ENCODE results near the gene TINCR.

Gene TINCR

GRCh38 chr19:5594521-5594950 is 26.8 kb upstream of the TINCR start:
- no peak for TF ChIP-seq EZH2 (IDR thresholded peaks at IDR 0.05; ENCODE audit: borderline replicate concordance, low read length)
- TF ChIP-seq, protein P1, sequence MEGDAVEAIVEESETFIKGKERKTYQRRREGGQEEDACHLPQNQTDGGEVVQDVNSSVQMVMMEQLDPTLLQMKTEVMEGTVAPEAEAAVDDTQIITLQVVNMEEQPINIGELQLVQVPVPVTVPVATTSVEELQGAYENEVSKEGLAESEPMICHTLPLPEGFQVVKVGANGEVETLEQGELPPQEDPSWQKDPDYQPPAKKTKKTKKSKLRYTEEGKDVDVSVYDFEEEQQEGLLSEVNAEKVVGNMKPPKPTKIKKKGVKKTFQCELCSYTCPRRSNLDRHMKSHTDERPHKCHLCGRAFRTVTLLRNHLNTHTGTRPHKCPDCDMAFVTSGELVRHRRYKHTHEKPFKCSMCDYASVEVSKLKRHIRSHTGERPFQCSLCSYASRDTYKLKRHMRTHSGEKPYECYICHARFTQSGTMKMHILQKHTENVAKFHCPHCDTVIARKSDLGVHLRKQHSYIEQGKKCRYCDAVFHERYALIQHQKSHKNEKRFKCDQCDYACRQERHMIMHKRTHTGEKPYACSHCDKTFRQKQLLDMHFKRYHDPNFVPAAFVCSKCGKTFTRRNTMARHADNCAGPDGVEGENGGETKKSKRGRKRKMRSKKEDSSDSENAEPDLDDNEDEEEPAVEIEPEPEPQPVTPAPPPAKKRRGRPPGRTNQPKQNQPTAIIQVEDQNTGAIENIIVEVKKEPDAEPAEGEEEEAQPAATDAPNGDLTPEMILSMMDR (IDR thresholded peaks at IDR 0.05; ENCODE audit: low read length) = no peak
- Histone ChIP-seq H3K9me3 (ENCODE audit: low read length) (no peaks in the 10 kb centered on the region), H3K4me1 (ENCODE audit: insufficient read depth, low read length, severe bottlenecking) (no peaks in the 10 kb centered on the region), H3K9ac (ENCODE audit: low read length) (no peak overlapping the region), H3K36me3 (ENCODE audit: insufficient read depth, low read length) (peaks cover 98% of the 10 kb centered on the region), H3K27me3 (ENCODE audit: insufficient read depth, low read length) (no peaks in the 10 kb centered on the region), H3K79me2 (ENCODE audit: insufficient read depth, low read length) (no peaks in the 10 kb centered on the region), H3K9me2 (ENCODE audit: low read depth, low read length) (no peaks in the 10 kb centered on the region), H3K4me3 (ENCODE audit: low read depth, low read length, poor library complexity, severe bottlenecking) (no peak overlapping the region), H2AFZ (ENCODE audit: low read length) (no peak overlapping the region), H3F3A (ENCODE audit: insufficient read depth, low read length) (no peaks in the 10 kb centered on the region), H3K27ac (ENCODE audit: low read depth, low read length, poor library complexity, severe bottlenecking) (no peak overlapping the region), H4K20me1 (ENCODE audit: insufficient read depth, low read length) (no peaks in the 10 kb centered on the region), H3K4me2 (ENCODE audit: low read length) (no peak overlapping the region)

- TF ChIP-seq, protein P1 (IDR thresholded peaks at IDR 0.05; ENCODE audit: low read length) = no peak
- TF ChIP-seq EZH2 (IDR thresholded peaks at IDR 0.05; ENCODE audit: borderline replicate concordance, low read length) = no peak
- Histone ChIP-seq H3K79me2 (ENCODE audit: insufficient read depth, low read length) (no peaks in the 10 kb centered on the region), H3F3A (ENCODE audit: insufficient read depth, low read length) (no peaks in the 10 kb centered on the region), H2AFZ (ENCODE audit: low read length) (no peak overlapping the region), H3K27me3 (ENCODE audit: insufficient read depth, low read length) (no peaks in the 10 kb centered on the region), H3K9me2 (ENCODE audit: low read depth, low read length) (no peaks in the 10 kb centered on the region), H3K27ac (ENCODE audit: low read depth, low read length, poor library complexity, severe bottlenecking) (no peak overlapping the region), H3K4me3 (ENCODE audit: low read depth, low read length, poor library complexity, severe bottlenecking) (no peak overlapping the region), H4K20me1 (ENCODE audit: insufficient read depth, low read length) (no peaks in the 10 kb centered on the region), H3K4me2 (ENCODE audit: low read length) (no peak overlapping the region), H3K9me3 (ENCODE audit: low read length) (no peaks in the 10 kb centered on the region), H3K9ac (ENCODE audit: low read length) (no peak overlapping the region), H3K4me1 (ENCODE audit: insufficient read depth, low read length, severe bottlenecking) (no peaks in the 10 kb centered on the region), H3K36me3 (ENCODE audit: insufficient read depth, low read length) (peaks cover 98% of the 10 kb centered on the region)
Measured at GRCh38 chr19:5593343-5594255, 25.8 kb upstream of the TINCR start.

GRCh38 chr19:5592531-5593342 is 25.0 kb upstream of the TINCR start:
- Histone ChIP-seq H3K9ac (ENCODE audit: low read length) (no peak overlapping the region), H3K79me2 (ENCODE audit: insufficient read depth, low read length) (no peaks in the 10 kb centered on the region), H4K20me1 (ENCODE audit: insufficient read depth, low read length) (no peaks in the 10 kb centered on the region), H2AFZ (ENCODE audit: low read length) (no peak overlapping the region), H3K4me3 (ENCODE audit: low read depth, low read length, poor library complexity, severe bottlenecking) (no peak overlapping the region), H3K9me2 (ENCODE audit: low read depth, low read length) (no peaks in the 10 kb centered on the region), H3K4me2 (ENCODE audit: low read length) (no peak overlapping the region), H3K27me3 (ENCODE audit: insufficient read depth, low read length) (no peaks in the 10 kb centered on the region), H3K27ac (ENCODE audit: low read depth, low read length, poor library complexity, severe bottlenecking) (no peak overlapping the region), H3F3A (ENCODE audit: insufficient read depth, low read length) (no peaks in the 10 kb centered on the region), H3K4me1 (ENCODE audit: insufficient read depth, low read length, severe bottlenecking) (no peaks in the 10 kb centered on the region), H3K36me3 (ENCODE audit: insufficient read depth, low read length) (peaks cover 98% of the 10 kb centered on the region), H3K9me3 (ENCODE audit: low read length) (no peaks in the 10 kb centered on the region)
- TF ChIP-seq, protein P1 (IDR thresholded peaks at IDR 0.05; ENCODE audit: low read length) = no peak
- TF ChIP-seq EZH2 (IDR thresholded peaks at IDR 0.05; ENCODE audit: borderline replicate concordance, low read length) = no peak

Measured in OCI-LY1 (cell line).